Mesendoderm (in vitro differentiated cells): Measurements from ENCODE around the gene ADGRF3.
"Not testable (repeated sequence)": the region's sequence is repeated elsewhere in the genome, so short reads cannot be mapped to it uniquely, and the experiment has no call there.

ENCODE experiments used
- DNase-seq: peaks from one replicate; pipeline ENCODE4 v3.0.0; 2013
- H2AK5ac ChIP-seq: 2 replicates; pipeline ENCODE4 v1.6.1; 2013; ENCODE audit warnings: low read length, inconsistent platforms
- H2BK120ac ChIP-seq: 2 replicates; pipeline ENCODE4 v1.6.1; 2013; ENCODE audit warnings: low read depth, mild to moderate bottlenecking, low read length, moderate library complexity, mixed read lengths
- H2BK15ac ChIP-seq: replicated peaks from 2 replicates; pipeline ENCODE4 v1.6.1; 2013; ENCODE audit warnings: low read depth, mild to moderate bottlenecking, moderate library complexity
- H2BK5ac ChIP-seq: 2 replicates; pipeline ENCODE4 v1.6.1; 2013; ENCODE audit warnings: low read length, inconsistent platforms
- H3K18ac ChIP-seq: 2 replicates; pipeline ENCODE4 v1.6.1; 2013; ENCODE audit warnings: mild to moderate bottlenecking, low read length, mixed read lengths
- H3K23ac ChIP-seq: one replicate; pipeline ENCODE4 v1.6.1; 2013; ENCODE audit warnings: low read length
- H3K27ac ChIP-seq: 2 replicates; pipeline ENCODE4 v1.5.1; 2013; ENCODE audit warnings: low read depth, mild to moderate bottlenecking, inconsistent platforms, low read length, moderate library complexity
- H3K27me3 ChIP-seq: 2 replicates; pipeline ENCODE4 v1.6.1; 2013; ENCODE audit warnings: low read length, control low read depth, mild to moderate bottlenecking, inconsistent platforms; ENCODE audit not compliant: insufficient read depth, poor library complexity
- H3K36me3 ChIP-seq: 2 replicates; pipeline ENCODE4 v1.6.1; 2013; ENCODE audit warnings: low read length, inconsistent platforms; ENCODE audit not compliant: control insufficient read depth, insufficient read depth
- H3K4ac ChIP-seq: one replicate; pipeline ENCODE4 v1.6.1; 2013; ENCODE audit warnings: low read depth, mild to moderate bottlenecking, low read length, moderate library complexity
- H3K4me1 ChIP-seq: 2 replicates; pipeline ENCODE4 v1.6.1; 2013; ENCODE audit warnings: low read depth, low read length, inconsistent platforms; ENCODE audit not compliant: control insufficient read depth
- H3K4me2 ChIP-seq: 2 replicates; pipeline ENCODE4 v1.6.1; 2013; ENCODE audit warnings: low read length
- H3K4me3 ChIP-seq: 2 replicates; pipeline ENCODE4 v1.5.1; 2013; ENCODE audit warnings: mild to moderate bottlenecking, low read length
- H3K56ac ChIP-seq: one replicate; pipeline ENCODE4 v1.6.1; 2013; ENCODE audit warnings: low read length
- H3K79me1 ChIP-seq: 2 replicates; pipeline ENCODE4 v1.6.1; 2013; ENCODE audit warnings: low read length, inconsistent platforms
- H3K79me2 ChIP-seq: 2 replicates; pipeline ENCODE4 v1.6.1; 2013; ENCODE audit warnings: mild to moderate bottlenecking, low read length; ENCODE audit not compliant: control insufficient read depth, insufficient read depth
- H3K9ac ChIP-seq: 2 replicates; pipeline ENCODE4 v1.6.1; 2013; ENCODE audit warnings: low read length, inconsistent platforms
- H4K5ac ChIP-seq: one replicate; pipeline ENCODE4 v1.6.1; 2013; ENCODE audit warnings: low read length
- H4K8ac ChIP-seq: one replicate; pipeline ENCODE4 v1.6.1; 2013; ENCODE audit warnings: low read depth, mild to moderate bottlenecking, control low read depth, low read length, moderate library complexity
- WGBS: extraction: QIAGEN DNeasy Blood & Tissue Kit; methylation state at CpG from one replicate; pipeline ENCODE4 v1.1.7; 2013; ENCODE audit warnings: low lambda C conversion rate, missing lambda C conversion rate; ENCODE audit not compliant: insufficient coverage; ENCODE audit errors: extremely low coverage; 5-methylcytosine and 5-hydroxymethylcytosine counted together

ADGRF3 gene

DNA sequence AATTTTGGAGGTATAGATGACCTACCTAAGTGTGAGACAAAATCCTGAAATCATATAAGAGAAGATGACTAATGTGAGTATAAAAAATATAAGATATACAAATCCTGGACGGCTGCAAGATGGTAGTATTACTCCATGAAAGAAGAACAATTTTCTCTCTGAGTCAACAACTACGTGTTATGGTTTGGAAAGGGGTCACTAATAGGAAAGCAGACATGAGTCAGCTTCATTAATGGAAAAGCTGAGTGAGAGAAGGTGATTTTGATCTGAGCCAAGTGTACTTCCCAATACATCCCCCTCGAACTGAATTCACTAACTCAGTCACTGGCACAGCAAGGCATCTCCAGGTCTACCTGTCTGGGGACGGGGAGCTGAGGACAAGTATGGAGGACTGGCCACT, 20.7 kb downstream of the ADGRF3 start:
- H3K27me3 ChIP-seq = no peaks in the 10 kb centered on the region

DNA sequence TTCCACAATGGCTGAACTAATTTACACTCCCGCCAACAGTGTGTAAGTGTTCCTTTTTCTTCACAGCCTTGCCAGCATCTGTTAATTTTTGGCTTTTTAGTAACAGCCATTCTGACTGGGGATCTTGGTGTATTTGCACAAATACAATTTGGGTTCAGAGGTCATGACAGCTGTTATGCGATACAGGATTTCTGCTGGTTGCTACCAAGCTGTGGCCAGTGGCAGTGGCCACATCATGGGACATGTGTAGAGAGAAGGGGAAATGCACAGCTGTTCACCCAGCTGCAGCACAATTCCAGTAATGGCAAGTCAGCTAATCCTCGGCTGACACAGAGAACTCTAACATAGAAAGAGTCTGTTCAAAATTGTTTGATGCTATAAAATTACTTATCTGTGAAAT, 21.7 kb downstream of the ADGRF3 start:
- no peak overlapping the region for H2AK5ac ChIP-seq
- H3K23ac ChIP-seq = no peak overlapping the region
- no peak overlapping the region for H3K4me2 ChIP-seq
- WGBS = no CpG with 5 or more reads among the region's 3 CpGs
- H3K79me1 ChIP-seq = no peaks in the 10 kb centered on the region
- H3K27me3 ChIP-seq = no peaks in the 10 kb centered on the region
- H3K27ac ChIP-seq = no peak overlapping the region
- H3K4ac ChIP-seq = no peak overlapping the region
- no peak overlapping the region for H3K18ac ChIP-seq
- H4K5ac ChIP-seq = no peak overlapping the region
- no peaks in the 10 kb centered on the region for H3K4me1 ChIP-seq
- no peak overlapping the region for H3K56ac ChIP-seq
- H3K79me2 ChIP-seq = no peaks in the 10 kb centered on the region
- H2BK5ac ChIP-seq = no peak overlapping the region
- no peak overlapping the region for H2BK15ac ChIP-seq
- DNase-seq = no peak
- no peak overlapping the region for H3K4me3 ChIP-seq
- H4K8ac ChIP-seq = no peak overlapping the region
- no peaks in the 10 kb centered on the region for H3K36me3 ChIP-seq
- no peak overlapping the region for H2BK120ac ChIP-seq
- H3K9ac ChIP-seq = no peak overlapping the region

More for the DNA sequence above, 20.7 kb downstream of the ADGRF3 start:
- Histone ChIP-seq H3K27ac (no peak overlapping the region), H2BK5ac (no peak overlapping the region), H2BK120ac (no peak overlapping the region), H3K4ac (no peak overlapping the region), H3K36me3 (no peaks in the 10 kb centered on the region), H3K23ac (no peak overlapping the region), H4K5ac (no peak overlapping the region), H4K8ac (no peak overlapping the region), H2BK15ac (no peak overlapping the region), H3K4me2 (no peak overlapping the region), H3K79me2 (no peaks in the 10 kb centered on the region), H3K18ac (no peak overlapping the region), H3K79me1 (no peaks in the 10 kb centered on the region), H3K9ac (no peak overlapping the region), H3K56ac (no peak overlapping the region), H3K4me3 (no peak overlapping the region), H2AK5ac (no peak overlapping the region), H3K4me1 (no peaks in the 10 kb centered on the region)
- no CpG with 5 or more reads among the region's 4 CpGs for WGBS
- no peak for DNase-seq

DNA sequence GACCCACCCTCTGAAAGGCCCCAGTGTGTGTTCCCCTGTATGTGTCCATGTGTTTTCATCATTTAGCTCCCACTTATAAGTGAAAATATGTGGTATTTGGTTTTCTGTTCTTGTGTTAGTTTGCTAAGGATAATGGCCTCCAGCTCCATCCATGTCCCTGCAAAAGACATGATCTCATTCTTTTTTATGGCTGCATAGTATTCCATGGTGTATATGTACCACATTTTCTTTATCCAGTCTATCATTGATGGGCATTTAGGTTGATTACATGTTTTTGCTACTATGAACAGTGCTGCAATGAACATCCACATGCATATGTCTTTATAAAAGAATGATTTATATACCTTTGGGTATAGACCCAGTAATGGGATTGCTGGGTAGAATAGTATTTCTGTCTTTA, 22.1 kb downstream of the ADGRF3 start:
- not testable (repeated sequence) for H3K27ac ChIP-seq, H3K27me3 ChIP-seq, H4K5ac ChIP-seq, H2AK5ac ChIP-seq, DNase-seq, H4K8ac ChIP-seq, H3K4ac ChIP-seq, H3K4me1 ChIP-seq, H3K79me1 ChIP-seq, H2BK5ac ChIP-seq, H3K9ac ChIP-seq, H3K36me3 ChIP-seq, H3K23ac ChIP-seq, H3K18ac ChIP-seq, H2BK120ac ChIP-seq, H3K79me2 ChIP-seq, H3K4me2 ChIP-seq, H3K4me3 ChIP-seq, H2BK15ac ChIP-seq, H3K56ac ChIP-seq

DNA sequence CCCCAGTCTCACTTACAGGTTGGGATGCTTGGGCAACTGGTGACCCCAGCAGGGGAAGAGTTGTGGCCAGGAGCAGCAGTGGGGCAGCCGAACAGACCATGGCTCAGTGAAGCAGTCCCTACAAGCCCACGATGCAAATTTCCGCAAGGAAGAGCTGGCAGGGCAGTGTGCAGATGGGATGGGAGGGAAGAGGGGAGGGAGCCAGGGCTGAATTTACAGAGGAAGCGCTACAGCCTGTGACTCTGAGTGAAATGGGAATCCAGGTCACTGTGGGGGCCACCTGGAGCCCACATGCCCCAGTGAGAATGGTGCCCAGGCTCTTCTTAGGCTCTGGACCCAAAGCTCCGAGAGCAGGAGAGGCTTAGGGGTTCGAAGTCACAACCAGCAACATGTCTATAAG, 27.6 kb downstream of the ADGRF3 start:
- WGBS = no CpG with 5 or more reads among the region's 6 CpGs

DNA sequence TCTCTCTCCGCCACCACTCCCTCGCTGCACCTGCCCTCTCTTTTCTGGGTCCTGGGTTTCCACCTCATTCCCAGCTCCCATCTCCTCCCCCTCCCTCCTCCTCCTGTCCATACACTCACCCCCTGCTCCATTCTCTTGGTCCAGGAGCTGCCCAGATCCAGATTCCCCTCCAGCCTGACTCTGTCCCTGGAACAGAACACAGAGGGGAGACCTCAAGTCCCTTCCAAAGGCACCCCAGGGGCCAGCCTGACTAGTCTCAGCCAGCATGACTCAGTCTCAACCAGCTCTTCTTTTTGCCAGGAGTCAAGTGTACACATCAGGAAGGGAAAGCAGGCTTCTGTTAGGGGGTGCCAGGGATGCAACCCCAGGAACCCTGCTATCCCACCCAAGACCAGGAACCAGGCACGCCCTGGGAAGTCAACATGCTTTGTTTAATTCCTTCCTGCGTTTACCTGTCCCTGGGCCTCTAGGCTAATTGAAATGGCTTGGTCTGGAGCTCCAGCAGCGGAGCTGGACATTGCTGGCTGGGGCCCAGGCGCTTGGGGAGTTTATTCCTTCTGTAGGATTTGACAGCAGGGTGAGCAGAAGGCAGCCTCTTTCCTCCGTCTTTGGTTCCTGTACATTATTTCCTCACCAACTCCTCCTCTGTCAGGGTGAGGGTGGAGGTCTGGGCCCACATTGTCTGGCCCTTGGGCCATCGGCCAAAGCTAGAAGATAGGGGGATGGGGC, 29.0 kb downstream of the ADGRF3 start:
- H4K8ac ChIP-seq = no peak overlapping the region
- no peak overlapping the region for H3K4ac ChIP-seq
- no CpG with 5 or more reads among the region's 8 CpGs for WGBS

More for the DNA sequence above, 27.6 kb downstream of the ADGRF3 start:
- H3K36me3 ChIP-seq = no peaks in the 10 kb centered on the region
- no peak overlapping the region for H2AK5ac ChIP-seq
- H3K9ac ChIP-seq = peak overlapping the region; percentile 10
- no peak overlapping the region for H2BK120ac ChIP-seq
- H2BK5ac ChIP-seq = no peak overlapping the region
- no peaks in the 10 kb centered on the region for H3K4me1 ChIP-seq
- H3K27me3 ChIP-seq = no peaks in the 10 kb centered on the region
- no peak overlapping the region for H4K8ac ChIP-seq
- no peak overlapping the region for H3K18ac ChIP-seq
- no peak overlapping the region for H4K5ac ChIP-seq
- no peak overlapping the region for H3K4me2 ChIP-seq
- no peak overlapping the region for H3K4ac ChIP-seq
- no peak overlapping the region for H2BK15ac ChIP-seq
- H3K4me3 ChIP-seq = no peak overlapping the region
- no peaks in the 10 kb centered on the region for H3K79me2 ChIP-seq
- peak; percentile 23 for DNase-seq
- H3K23ac ChIP-seq = no peak overlapping the region
- H3K56ac ChIP-seq = peak overlapping the region; percentile 73
- no peaks in the 10 kb centered on the region for H3K79me1 ChIP-seq
- H3K27ac ChIP-seq = no peak overlapping the region

DNA sequence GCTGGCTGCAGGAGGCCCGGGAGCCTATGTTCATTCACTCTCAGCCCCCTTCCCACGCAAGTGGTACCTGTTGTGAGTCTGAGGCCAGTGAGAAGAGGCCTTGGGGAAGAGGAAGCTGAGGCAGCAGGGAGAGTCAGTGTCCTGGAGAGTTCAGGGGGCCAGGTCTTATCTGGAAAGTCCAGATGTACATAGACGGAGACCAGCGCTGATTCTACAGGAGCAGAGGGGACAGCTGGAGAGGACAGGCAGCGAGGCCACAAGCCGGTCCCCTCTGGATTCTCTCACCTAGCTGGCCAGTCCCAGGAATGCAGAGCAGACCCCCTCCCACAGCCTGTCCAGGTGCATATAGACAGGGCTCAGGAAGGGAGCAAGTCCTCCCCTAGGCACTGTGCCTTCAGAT, 29.7 kb downstream of the ADGRF3 start:
- Histone ChIP-seq H4K8ac (no peak overlapping the region), H3K79me2 (no peaks in the 10 kb centered on the region), H3K4me1 (no peaks in the 10 kb centered on the region), H3K9ac (no peak overlapping the region), H3K27me3 (no peaks in the 10 kb centered on the region), H3K4me2 (no peak overlapping the region), H3K18ac (no peak overlapping the region), H3K79me1 (no peaks in the 10 kb centered on the region), H3K27ac (no peak overlapping the region), H2BK15ac (no peak overlapping the region), H4K5ac (no peak overlapping the region), H3K4ac (no peak overlapping the region), H2BK5ac (no peak overlapping the region), H3K36me3 (no peaks in the 10 kb centered on the region), H3K56ac (no peak overlapping the region), H3K4me3 (no peak overlapping the region), H3K23ac (no peak overlapping the region), H2AK5ac (no peak overlapping the region), H2BK120ac (no peak overlapping the region)
- WGBS = no CpG with 5 or more reads among the region's 6 CpGs
- DNase-seq = no peak

More for the DNA sequence above, 29.0 kb downstream of the ADGRF3 start:
- H4K5ac ChIP-seq = no peak overlapping the region
- H2AK5ac ChIP-seq = no peak overlapping the region
- H3K36me3 ChIP-seq = no peaks in the 10 kb centered on the region
- no peak overlapping the region for H3K56ac ChIP-seq
- H3K4me1 ChIP-seq = no peaks in the 10 kb centered on the region
- H2BK120ac ChIP-seq = no peak overlapping the region
- no peak overlapping the region for H3K23ac ChIP-seq
- H3K79me2 ChIP-seq = no peaks in the 10 kb centered on the region
- no peak overlapping the region for H3K4me3 ChIP-seq
- H3K18ac ChIP-seq = no peak overlapping the region
- no peak overlapping the region for H3K4me2 ChIP-seq
- H3K27me3 ChIP-seq = no peaks in the 10 kb centered on the region
- H2BK5ac ChIP-seq = no peak overlapping the region
- no peak overlapping the region for H2BK15ac ChIP-seq
- H3K79me1 ChIP-seq = no peaks in the 10 kb centered on the region
- no peak for DNase-seq
- no peak overlapping the region for H3K27ac ChIP-seq
- H3K9ac ChIP-seq = no peak overlapping the region
